ENCODE measurements around the gene LAMA3.
A peak's percentile ranks its signal among the peaks of the same experiment; 100 is the strongest.
"Not testable (repeated sequence)": the region's sequence is repeated elsewhere in the genome, so short reads cannot be mapped to it uniquely, and the experiment has no call there.

Gene LAMA3

GRCh38 chr18:23704806-23705205, 15.6 kb downstream of the LAMA3 start:
- no peak for DNase-seq

GRCh38 chr18:23706971-23707640, 17.9 kb downstream of the LAMA3 start:
- DNase-seq = peak; percentile 39

GRCh38 chr18:23710068-23710527, 20.8 kb downstream of the LAMA3 start:
- no peak for DNase-seq

DNA sequence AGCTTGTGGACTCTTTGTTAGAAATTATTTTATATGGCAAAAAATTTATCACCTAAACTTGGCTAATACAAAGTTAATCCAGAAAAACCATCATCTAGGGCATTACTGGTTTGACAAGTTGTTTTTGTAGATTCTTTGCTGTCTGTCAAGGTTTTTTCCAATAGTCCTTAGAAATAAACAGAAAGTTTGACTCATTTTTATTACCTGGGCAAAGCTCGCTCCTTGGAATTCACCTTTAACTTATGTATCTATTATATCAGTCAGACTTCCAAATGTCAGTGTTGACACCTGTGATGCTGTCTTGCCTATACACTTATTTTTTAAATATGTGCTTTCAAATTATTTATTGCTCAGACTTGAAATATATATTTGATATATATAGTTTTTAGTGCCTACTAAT, 21.7 kb downstream of the LAMA3 start:
- no peak for DNase-seq

DNA sequence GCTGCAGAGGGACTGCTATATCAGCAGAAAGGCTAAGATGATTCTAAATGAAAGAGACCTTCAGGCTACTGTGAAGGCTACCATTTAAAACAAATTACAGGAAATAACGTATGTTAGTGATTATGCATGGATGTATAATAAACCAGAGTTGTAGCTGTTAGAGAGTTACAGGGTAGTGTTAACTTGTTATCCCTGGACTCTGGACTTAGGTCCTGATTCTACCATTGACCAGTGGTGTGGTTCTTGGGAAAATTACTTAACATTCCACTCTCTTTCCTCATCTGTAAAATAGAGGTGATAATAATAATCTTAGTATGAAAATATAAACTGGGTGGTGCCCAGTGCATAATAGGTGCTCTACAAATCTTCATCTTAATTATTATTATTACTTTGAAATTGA, 22.2 kb downstream of the LAMA3 start:
- DNase-seq = no peak

- DNase-seq = no peak
Observed at GRCh38 chr18:23712445-23712844, 23.2 kb downstream of the LAMA3 start.

- no peak for DNase-seq
Observed at GRCh38 chr18:23714576-23714975, 25.3 kb downstream of the LAMA3 start.

- DNase-seq = not testable (repeated sequence)
Observed at GRCh38 chr18:23716079-23716478, 26.8 kb downstream of the LAMA3 start.

DNA sequence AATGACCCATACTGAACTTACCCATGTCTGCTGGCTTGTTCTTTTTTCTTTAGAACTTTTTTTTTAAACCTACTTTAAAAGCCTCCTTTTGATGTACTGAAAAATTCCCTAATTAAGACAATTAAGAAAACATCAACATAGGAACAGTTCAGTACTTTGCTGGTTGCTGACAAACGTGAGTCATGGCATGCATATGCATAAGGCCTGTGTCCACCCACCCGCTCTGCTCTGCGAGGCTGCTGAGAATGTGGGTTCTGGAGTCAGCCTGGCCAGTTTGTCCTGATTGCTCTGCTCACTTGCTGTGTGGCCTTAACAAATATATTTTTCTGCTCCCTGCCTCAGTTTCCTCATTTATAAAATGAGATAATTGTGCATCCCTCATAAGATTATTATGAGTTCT, 27.3 kb downstream of the LAMA3 start:
- no peak for DNase-seq

- no peak for DNase-seq
Observed at GRCh38 chr18:23716966-23717365, 27.7 kb downstream of the LAMA3 start.

DNA sequence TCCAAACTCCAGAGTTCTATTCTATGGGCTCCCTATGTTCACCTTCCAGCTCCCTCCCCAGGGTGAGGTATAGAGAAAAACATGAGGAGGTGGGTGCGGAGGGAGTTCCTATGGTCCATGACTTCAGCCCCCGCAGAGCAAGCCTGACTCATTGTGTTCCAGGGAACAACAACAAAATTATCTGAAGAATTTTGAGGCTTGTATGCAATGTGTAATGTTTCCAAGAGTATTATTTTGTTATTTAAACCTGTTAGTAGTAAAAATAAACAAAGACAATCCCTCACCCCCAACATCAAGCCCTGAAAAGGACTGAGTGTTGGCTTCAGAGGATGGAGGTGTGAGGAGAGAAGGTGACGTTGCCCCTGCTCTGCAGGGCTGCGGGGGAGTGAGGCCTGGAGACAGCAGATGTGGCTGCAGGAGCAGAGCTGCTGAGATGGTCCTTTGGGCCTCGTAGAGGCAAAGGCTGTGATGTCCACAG, 29.0 kb downstream of the LAMA3 start:
- no peak for DNase-seq

- DNase-seq = no peak
Observed at GRCh38 chr18:23718731-23719130, 29.5 kb downstream of the LAMA3 start.

- peak; percentile 72 for DNase-seq
Observed at GRCh38 chr18:23719634-23720201, 30.5 kb downstream of the LAMA3 start.

DNA sequence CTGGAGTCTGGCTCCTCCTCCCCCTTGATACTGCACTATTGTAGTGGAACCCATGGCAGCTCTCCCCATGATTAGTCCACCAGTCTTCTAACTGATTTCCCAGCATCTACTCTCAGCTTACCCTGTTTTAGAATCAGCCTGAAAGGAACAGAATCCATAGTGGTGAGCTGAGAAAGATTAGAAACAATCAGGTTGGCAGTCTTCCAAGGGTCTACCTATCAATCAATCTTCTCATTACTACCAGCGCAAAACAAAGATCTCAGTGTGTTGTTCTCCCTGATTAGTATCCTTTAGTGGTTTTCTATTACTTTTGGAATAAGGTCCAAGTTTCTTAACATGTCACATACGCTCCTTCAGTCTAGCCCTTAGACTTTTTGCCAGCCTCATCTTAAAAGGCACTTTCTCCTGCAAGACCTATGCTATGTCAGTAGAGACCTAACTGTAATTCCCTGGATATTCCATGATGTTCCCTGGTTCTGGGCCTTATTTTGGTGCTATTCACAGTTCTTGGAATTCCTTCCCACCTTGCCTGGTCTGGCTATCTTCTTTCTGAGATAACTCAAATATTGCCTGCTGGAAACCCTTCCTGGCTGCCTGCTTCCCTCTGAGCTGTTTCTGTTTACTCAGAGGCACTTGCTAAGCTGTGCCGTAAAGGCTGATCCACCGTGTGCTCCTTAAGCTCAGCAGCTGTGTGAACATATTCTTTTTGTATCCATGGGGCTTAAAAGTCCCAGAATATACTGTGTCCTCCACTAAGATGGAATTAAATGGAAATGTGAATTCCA, 32.6 kb downstream of the LAMA3 start:
- DNase-seq = peak; percentile 65

GRCh38 chr18:23722646-23723045, 33.4 kb downstream of the LAMA3 start:
- no peak for DNase-seq

DNA sequence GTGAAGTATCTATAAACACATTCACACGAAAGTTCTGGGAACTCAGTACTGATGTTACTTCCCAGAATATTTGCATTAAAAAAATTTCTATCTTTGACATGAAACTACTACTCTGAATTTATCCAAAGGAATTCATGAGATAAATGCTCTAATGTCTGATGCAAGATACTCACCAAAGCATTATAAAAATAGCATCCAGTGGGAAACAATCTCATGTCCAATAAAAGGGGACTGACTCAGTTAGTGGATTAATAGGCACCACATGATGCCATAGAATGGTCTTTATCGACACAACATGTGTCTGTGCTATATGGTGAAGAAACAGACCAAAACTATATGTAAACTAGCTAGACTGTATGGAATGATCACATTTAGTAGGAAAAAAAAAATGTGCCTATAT, 33.9 kb downstream of the LAMA3 start:
- DNase-seq = no peak

DNA sequence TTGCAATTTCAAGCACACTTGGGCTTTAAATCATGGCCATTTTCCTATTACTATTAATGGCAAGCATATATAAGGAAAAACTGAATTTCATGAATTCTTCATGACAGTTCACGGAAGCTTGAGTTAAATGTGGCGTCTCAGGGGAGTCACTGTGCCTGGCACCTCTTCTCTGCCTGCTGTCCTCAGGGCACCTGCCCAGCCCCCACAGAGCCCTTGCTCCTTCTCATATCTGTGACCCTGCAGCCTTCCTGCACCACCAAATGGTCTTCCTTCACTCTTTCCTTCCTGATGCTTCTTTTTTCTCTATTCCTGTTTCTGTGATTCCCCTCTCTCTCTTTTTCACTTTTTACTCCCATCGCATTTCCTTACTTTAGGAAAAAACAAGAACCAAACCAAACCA, 35.4 kb downstream of the LAMA3 start:
- no peak for DNase-seq

DNA sequence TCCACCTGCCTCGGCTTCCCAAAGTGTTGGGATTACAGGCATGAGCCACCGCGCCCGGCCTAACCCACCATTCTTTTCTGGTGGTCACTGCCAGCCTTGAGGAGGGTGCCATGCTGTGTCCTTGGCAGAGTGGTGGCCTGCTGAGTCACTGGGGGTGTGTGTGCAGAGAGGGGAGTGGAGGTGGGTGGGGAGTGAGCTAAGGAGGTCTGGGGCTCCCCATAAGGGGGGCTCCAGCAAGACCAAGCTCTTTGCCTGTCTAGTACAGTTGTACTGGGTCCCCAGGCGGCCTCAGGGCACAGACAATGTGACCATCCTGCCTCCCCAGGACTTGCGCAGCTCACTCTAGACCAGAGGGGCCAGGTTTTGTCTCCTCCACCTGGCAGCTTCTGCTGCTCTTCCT, 36.1 kb downstream of the LAMA3 start:
- no peak for DNase-seq

GRCh38 chr18:23725827-23726661, 36.8 kb downstream of the LAMA3 start:
- no peak for DNase-seq

DNA sequence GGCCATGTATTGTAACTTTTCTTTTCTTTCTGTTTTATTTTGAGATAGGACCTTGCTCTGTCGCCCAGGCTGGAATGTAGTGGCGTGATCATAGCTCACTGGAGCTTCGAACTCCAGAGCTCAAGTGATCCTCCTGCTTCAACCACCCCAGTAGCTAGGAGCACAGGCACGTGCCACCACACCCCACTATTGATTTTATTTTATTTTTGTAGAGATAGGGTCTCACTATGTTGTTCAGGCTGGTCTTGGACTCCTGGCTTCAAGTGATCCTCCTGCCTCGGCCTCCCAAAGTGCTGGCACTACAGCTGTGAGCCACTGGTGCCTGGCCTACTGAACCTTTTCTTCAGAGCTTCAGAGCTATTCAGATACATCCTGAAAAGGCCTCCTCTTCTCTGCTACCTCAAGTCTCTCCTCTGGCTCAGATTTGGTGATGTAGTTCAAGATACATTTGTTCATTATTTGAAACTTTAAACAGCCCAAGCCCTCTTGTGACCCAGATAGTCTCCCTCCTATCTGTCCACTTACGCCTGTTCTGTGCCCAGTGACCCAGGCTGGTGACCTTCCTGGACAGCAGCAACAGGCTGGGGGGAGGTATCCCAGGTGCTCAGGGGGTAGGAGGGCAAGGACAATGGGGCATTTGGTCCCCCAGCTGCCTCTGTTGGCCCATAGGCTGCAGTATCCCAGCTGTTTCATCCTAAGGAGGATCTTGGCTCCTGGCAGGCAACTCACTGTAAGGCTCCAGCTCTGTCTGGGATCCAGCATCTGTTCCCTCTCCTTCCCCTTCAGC, 38.6 kb downstream of the LAMA3 start:
- DNase-seq = no peak

GRCh38 chr18:23730857-23731256, 41.6 kb downstream of the LAMA3 start:
- no peak for DNase-seq

DNA sequence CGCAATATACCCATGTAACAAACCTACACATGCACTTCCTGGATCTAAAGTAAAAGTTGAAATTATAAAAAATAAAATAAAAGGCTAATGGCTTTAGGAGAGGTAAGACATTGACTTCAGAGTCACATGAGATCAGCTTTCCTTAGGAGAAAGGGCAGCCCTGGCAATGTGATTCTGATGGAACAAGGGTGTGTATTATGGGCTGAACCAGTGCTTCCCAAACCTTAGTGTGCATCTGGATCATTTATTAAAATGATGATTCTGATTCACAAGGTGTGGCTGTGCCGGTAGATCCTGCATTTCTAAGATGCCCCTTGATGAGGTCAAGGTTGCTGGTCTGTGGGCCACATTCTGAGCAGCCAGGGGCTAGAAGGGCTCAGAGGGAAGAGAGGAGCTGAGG, 42.6 kb downstream of the LAMA3 start:
- DNase-seq = no peak
